Sigmoid colon (tissue), 4 donors: ENCODE measurements around the gene SBK1.

ENCODE experiments used
- EP300 ChIP-seq, 4 donors: sonication (generic); formaldehyde crosslinking; IDR thresholded peaks; one replicate each; pipeline ENCODE4 v1.6.1; 2017; ENCODE audit warnings: antibody characterized with exemption in 4 of 4
- POLR2AphosphoS5 ChIP-seq, 4 donors: sonication (generic); formaldehyde crosslinking; IDR thresholded peaks; one replicate each; pipeline ENCODE4 v1.6.1; 2017; ENCODE audit warnings: antibody characterized with exemption in 4 of 4
- TF ChIP-seq, protein P1 (sequence below), 4 experiments: fragments of 450-650 bp in 3 of 4; fragments of 200-600 bp in 1 of 4; IDR thresholded peaks; one replicate each; pipeline ENCODE4 v1.5.1; 2016 to 2019; ENCODE audit warnings: antibody characterized with exemption in 4 of 4, mild to moderate bottlenecking in 3 of 4, moderate library complexity in 2 of 4

DNA sequence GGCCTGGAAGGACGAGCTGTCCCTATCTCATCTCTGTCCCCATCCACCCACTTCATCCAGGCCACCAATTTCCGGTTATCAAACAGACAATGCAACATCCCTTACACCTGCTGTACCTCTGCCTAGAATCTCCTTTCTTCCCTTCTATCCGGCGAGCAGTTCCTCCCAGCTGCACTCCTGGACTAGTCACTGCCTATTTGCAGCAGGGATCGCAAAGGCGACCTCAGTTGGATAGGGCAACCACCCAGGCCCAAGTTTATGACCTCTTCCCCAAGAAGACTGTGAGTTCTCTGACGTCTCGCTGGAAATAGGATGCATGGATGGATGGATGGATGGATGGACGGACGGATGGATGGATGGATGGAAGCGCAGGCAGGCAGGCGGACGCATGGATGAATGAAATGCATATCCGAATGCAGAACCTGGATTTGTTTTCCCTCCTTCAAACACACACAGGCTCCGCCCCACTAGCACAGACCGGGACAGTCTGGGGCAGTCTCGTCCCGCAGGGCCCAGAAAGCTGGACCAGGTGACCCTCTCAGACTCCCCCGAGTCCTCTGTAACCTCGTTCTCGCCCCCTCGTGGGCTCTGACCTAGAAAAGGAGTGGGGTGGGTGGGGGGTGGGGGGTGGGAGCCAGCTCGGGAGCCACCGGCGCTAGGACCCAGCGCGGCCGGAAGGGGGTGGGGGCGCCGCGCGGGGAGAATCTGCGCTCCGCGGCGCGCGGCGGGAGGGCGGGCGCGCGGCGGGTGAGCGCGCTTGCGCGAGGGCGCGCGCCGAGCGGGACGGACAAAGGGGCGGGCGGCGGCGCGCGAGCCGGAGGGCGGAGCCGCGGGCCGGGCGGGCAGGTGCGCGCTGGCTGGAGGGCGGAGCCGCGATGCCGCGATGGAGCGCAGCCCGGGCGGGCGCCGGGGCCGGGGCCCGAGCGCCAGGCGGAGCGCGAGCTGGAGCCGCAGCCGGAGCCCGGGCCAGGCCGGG lies at the start of gene SBK1:
- TF ChIP-seq EP300 (IDR thresholded peaks at IDR 0.05) (no peak), POLR2AphosphoS5 (IDR thresholded peaks at IDR 0.05) (no peak)
- TF ChIP-seq, protein P1, sequence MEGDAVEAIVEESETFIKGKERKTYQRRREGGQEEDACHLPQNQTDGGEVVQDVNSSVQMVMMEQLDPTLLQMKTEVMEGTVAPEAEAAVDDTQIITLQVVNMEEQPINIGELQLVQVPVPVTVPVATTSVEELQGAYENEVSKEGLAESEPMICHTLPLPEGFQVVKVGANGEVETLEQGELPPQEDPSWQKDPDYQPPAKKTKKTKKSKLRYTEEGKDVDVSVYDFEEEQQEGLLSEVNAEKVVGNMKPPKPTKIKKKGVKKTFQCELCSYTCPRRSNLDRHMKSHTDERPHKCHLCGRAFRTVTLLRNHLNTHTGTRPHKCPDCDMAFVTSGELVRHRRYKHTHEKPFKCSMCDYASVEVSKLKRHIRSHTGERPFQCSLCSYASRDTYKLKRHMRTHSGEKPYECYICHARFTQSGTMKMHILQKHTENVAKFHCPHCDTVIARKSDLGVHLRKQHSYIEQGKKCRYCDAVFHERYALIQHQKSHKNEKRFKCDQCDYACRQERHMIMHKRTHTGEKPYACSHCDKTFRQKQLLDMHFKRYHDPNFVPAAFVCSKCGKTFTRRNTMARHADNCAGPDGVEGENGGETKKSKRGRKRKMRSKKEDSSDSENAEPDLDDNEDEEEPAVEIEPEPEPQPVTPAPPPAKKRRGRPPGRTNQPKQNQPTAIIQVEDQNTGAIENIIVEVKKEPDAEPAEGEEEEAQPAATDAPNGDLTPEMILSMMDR (IDR thresholded peaks at IDR 0.05): no peak
